PC-3 (cell line): Measurements from ENCODE around the gene BHLHA15. TPM values are rescaled to one million over a fixed set of nuclear protein-coding genes. Genes with fewer than 3 reads are reported as not detected.

Experiments
- ATAC-seq: fragments of 200-7000 bp; cut with Tn5 transposase; 2 replicates; pipeline ENCODE4 v1.9.1; 2020; ENCODE audit warnings: mild to moderate bottlenecking, moderate library complexity
- BruUV-seq: library from RNA; stranded (reverse); fragments of 400-500 nt; replicated peaks from 2 replicates; lab custom pipeline; 2021; lab: Mats Ljungman, UMichigan
- CTCF ChIA-PET: fragments of 300-600 bp; sonication (Branson Sonifier 250); formaldehyde crosslinking; loops from one replicate; lab custom pipeline; 2022; ENCODE audit warnings: antibody characterized with exemption; lab: Charles Lee
- POLR2A ChIA-PET: fragments of 300-600 bp; sonication (Branson Sonifier 250); formaldehyde crosslinking; loops from one replicate; lab custom pipeline; 2022; ENCODE audit warnings: antibody characterized with exemption; ENCODE audit not compliant: unreplicated experiment; lab: Charles Lee
- DNase-seq: peaks from one replicate; pipeline ENCODE4 v3.0.0-alpha.2; 2015
- H2AFZ ChIP-seq: fragments of 300-600 bp; sonication (generic); 2 replicates; pipeline ENCODE4 v1.6.0; 2016; ENCODE audit warnings: antibody characterized with exemption, low read length
- H3F3A ChIP-seq: fragments of 300-600 bp; sonication (generic); one replicate; pipeline ENCODE4 v1.6.0; 2017; ENCODE audit warnings: antibody characterized with exemption, low read length, control low read depth, mild to moderate bottlenecking; ENCODE audit not compliant: unreplicated experiment
- H3K27ac ChIP-seq: fragments of 300-600 bp; sonication (generic); 2 replicates; pipeline ENCODE4 v1.5.1; 2016; ENCODE audit warnings: mild to moderate bottlenecking, low read length
- H3K27me3 ChIP-seq: fragments of 300-600 bp; sonication (generic); 2 replicates; pipeline ENCODE4 v1.6.1; 2016; ENCODE audit warnings: low read length, mixed read lengths
- H3K36me3 ChIP-seq: fragments of 300-600 bp; sonication (generic); 2 replicates; pipeline ENCODE4 v1.6.1; 2016; ENCODE audit warnings: low read depth, mixed run types, low read length, mixed read lengths
- H3K4me1 ChIP-seq: fragments of 300-600 bp; sonication (generic); 2 replicates; pipeline ENCODE4 v1.5.1; 2016; ENCODE audit warnings: low read length; ENCODE audit not compliant: insufficient read depth
- H3K4me2 ChIP-seq: fragments of 300-600 bp; sonication (generic); 2 replicates; pipeline ENCODE4 v1.6.0; 2016; ENCODE audit warnings: low read length
- H3K4me3 ChIP-seq: fragments of 300-600 bp; sonication (generic); 2 replicates; pipeline ENCODE4 v1.5.1; 2016; ENCODE audit warnings: mild to moderate bottlenecking, low read length, mixed read lengths
- H3K79me2 ChIP-seq: fragments of 300-600 bp; sonication (generic); 2 replicates; pipeline ENCODE4 v1.6.1; 2017; ENCODE audit warnings: low read length, mixed read lengths
- H3K9ac ChIP-seq: fragments of 300-600 bp; sonication (generic); 2 replicates; pipeline ENCODE4 v1.6.0; 2016; ENCODE audit warnings: mild to moderate bottlenecking, low read length
- H3K9me2 ChIP-seq: fragments of 300-600 bp; sonication (generic); replicated peaks from 2 replicates; pipeline ENCODE4 v1.6.1; 2016; ENCODE audit warnings: mixed run types, low read length, mixed read lengths
- H3K9me3 ChIP-seq: fragments of 300-600 bp; sonication (generic); 2 replicates; pipeline ENCODE4 v1.6.1; 2016; ENCODE audit warnings: low read length, mixed read lengths
- H4K20me1 ChIP-seq: fragments of 300-600 bp; sonication (generic); 2 replicates; pipeline ENCODE4 v1.6.1; 2016; ENCODE audit warnings: low read length, mixed read lengths
- EZH2 ChIP-seq: fragments of 300-600 bp; sonication (generic); IDR thresholded peaks from one replicate; pipeline ENCODE4 v1.6.1; 2017; ENCODE audit warnings: antibody characterized with exemption, mild to moderate bottlenecking, low read length; ENCODE audit not compliant: unreplicated experiment
- EZH2phosphoT487 ChIP-seq: fragments of 300-600 bp; sonication (generic); IDR thresholded peaks from 2 replicates; pipeline ENCODE4 v1.6.1; 2018; ENCODE audit warnings: mild to moderate bottlenecking, antibody characterized with exemption, low read length, borderline replicate concordance
- intact Hi-C: fragments of 100-400 bp; cut with micrococcal nuclease; formaldehyde crosslinking; loops from 2 replicates; pipeline ENCODE4 v1.9.0; 2023
- total RNA-seq: library from RNA; depleted of rRNA; stranded (reverse); fragments of >200 nt; gene quantifications from 2 replicates; pipeline ENCODE4 v1.2.3, GENCODE V29; 2014
- TF ChIP-seq, protein P1 (sequence below): fragments of 300-600 bp; sonication (generic); conservative IDR thresholded peaks from 2 replicates; pipeline ENCODE4 v1.5.1; 2017; ENCODE audit warnings: antibody characterized with exemption, low read depth, mild to moderate bottlenecking, low read length

The BHLHA15 gene
- total RNA-seq, 1 experiment from 2014 or later: 12.0 TPM

- intact Hi-C loops: no loop called here
- Histone ChIP-seq H3K36me3 (0 out of 2 replicates have a peak, but pooled peaks cover 7% of the 10 kb centered on the region), H3F3A (no peaks in the 10 kb centered on the region), H3K79me2 (no peaks in the 10 kb centered on the region), H3K9me3 (no peaks in the 10 kb centered on the region), H3K4me2 (no peak overlapping the region), H3K27me3 (no peaks in the 10 kb centered on the region), H3K4me1 (no peaks in the 10 kb centered on the region), H3K4me3 (no peak overlapping the region), H4K20me1 (no peaks in the 10 kb centered on the region), H3K9me2 (no peaks in the 10 kb centered on the region), H3K9ac (no peak overlapping the region), H3K27ac (no peak overlapping the region), H2AFZ (no peak overlapping the region)
- BruUV-seq: no TSS peak
- ChIA-PET CTCF (no interaction called here), POLR2A (no interaction called here)
- TF ChIP-seq EZH2phosphoT487: no peak
- TF ChIP-seq EZH2: no peak
- TF ChIP-seq, protein P1, sequence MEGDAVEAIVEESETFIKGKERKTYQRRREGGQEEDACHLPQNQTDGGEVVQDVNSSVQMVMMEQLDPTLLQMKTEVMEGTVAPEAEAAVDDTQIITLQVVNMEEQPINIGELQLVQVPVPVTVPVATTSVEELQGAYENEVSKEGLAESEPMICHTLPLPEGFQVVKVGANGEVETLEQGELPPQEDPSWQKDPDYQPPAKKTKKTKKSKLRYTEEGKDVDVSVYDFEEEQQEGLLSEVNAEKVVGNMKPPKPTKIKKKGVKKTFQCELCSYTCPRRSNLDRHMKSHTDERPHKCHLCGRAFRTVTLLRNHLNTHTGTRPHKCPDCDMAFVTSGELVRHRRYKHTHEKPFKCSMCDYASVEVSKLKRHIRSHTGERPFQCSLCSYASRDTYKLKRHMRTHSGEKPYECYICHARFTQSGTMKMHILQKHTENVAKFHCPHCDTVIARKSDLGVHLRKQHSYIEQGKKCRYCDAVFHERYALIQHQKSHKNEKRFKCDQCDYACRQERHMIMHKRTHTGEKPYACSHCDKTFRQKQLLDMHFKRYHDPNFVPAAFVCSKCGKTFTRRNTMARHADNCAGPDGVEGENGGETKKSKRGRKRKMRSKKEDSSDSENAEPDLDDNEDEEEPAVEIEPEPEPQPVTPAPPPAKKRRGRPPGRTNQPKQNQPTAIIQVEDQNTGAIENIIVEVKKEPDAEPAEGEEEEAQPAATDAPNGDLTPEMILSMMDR: no peak
- DNase-seq (no peak), ATAC-seq (no peak)
Measured at GRCh38 chr7:98192781-98193457, 18.3 kb upstream of the BHLHA15 start.

- ATAC-seq (no peak), DNase-seq (no peak)
- H3K27me3 ChIP-seq: no peaks in the 10 kb centered on the region
- no peaks in the 10 kb centered on the region for H3F3A ChIP-seq
- CTCF ChIA-PET: no interaction called here
- no peaks in the 10 kb centered on the region for H3K9me2 ChIP-seq
- no peak overlapping the region for H3K27ac ChIP-seq
- no peak overlapping the region for H3K9ac ChIP-seq
- no peaks in the 10 kb centered on the region for H3K9me3 ChIP-seq
- H3K4me2 ChIP-seq: no peak overlapping the region
- no TSS peak for BruUV-seq
- H3K4me1 ChIP-seq: no peaks in the 10 kb centered on the region
- H3K79me2 ChIP-seq: no peaks in the 10 kb centered on the region
- POLR2A ChIA-PET: no interaction called here
- intact Hi-C loops: no loop called here
- no peaks in the 10 kb centered on the region for H4K20me1 ChIP-seq
- no peak for TF ChIP-seq EZH2phosphoT487
- TF ChIP-seq EZH2: no peak
- TF ChIP-seq, protein P1: no peak
- H3K36me3 ChIP-seq: 0 out of 2 replicates have a peak, but pooled peaks cover 7% of the 10 kb centered on the region
- no peak overlapping the region for H2AFZ ChIP-seq
- H3K4me3 ChIP-seq: no peak overlapping the region
Measured at GRCh38 chr7:98193474-98194180, 17.6 kb upstream of the BHLHA15 start.

- no peak overlapping the region for H3K9ac ChIP-seq
- intact Hi-C loops: no loop called here
- 0 out of 2 replicates have a peak, but pooled peaks cover 7% of the 10 kb centered on the region for H3K36me3 ChIP-seq
- H3K4me3 ChIP-seq: no peak overlapping the region
- H2AFZ ChIP-seq: no peak overlapping the region
- H3K4me1 ChIP-seq: no peaks in the 10 kb centered on the region
- no peaks in the 10 kb centered on the region for H3K27me3 ChIP-seq
- no peaks in the 10 kb centered on the region for H3K9me2 ChIP-seq
- no peaks in the 10 kb centered on the region for H4K20me1 ChIP-seq
- DNase-seq (no peak), ATAC-seq (no peak)
- no peaks in the 10 kb centered on the region for H3K9me3 ChIP-seq
- no peaks in the 10 kb centered on the region for H3F3A ChIP-seq
- POLR2A ChIA-PET: no interaction called here
- H3K27ac ChIP-seq: no peak overlapping the region
- no TSS peak for BruUV-seq
- 0 out of 2 replicates have a peak, but pooled peaks cover 3% of the 10 kb centered on the region for H3K79me2 ChIP-seq
- no peak for TF ChIP-seq EZH2phosphoT487
- TF ChIP-seq, protein P1: no peak
- TF ChIP-seq EZH2: no peak
- H3K4me2 ChIP-seq: no peak overlapping the region
- CTCF ChIA-PET: no interaction called here
Measured at GRCh38 chr7:98194186-98194585, 17.1 kb upstream of the BHLHA15 start.
